ENCODE results near the gene RANBP17. TPM values are rescaled to one million over a fixed set of nuclear protein-coding genes. Genes with fewer than 3 reads are reported as not detected.

RANBP17 gene
- total RNA-seq, 4 donors from 2014 or later = 9.8 to 20.8 (median 10.3) TPM

GRCh38 chr5:170985486-170985885 lies 123.7 kb downstream of the RANBP17 start:
- H3K9me3 ChIP-seq = peaks cover 0 to 6% (median 1%) of the 10 kb centered on the region in 4 donors
- no peaks in the 10 kb centered on the region for H3K36me3 ChIP-seq
- H3K27ac ChIP-seq = no peak overlapping the region
- TF ChIP-seq POLR2A (IDR thresholded peaks at IDR 0.05) = no peak
- TF ChIP-seq CTCF (IDR thresholded peaks at IDR 0.05) = no peak
- no peak for DNase-seq
- no peaks in the 10 kb centered on the region for H3K27me3 ChIP-seq
- no peaks in the 10 kb centered on the region for H3K4me1 ChIP-seq
- no peak overlapping the region for H3K4me3 ChIP-seq

- no peak for DNase-seq
- no peak overlapping the region for H3K4me3 ChIP-seq
- H3K36me3 ChIP-seq = no peaks in the 10 kb centered on the region
- no peaks in the 10 kb centered on the region for H3K4me1 ChIP-seq
- H3K27ac ChIP-seq = no peak overlapping the region
- TF ChIP-seq CTCF (IDR thresholded peaks at IDR 0.05) = peak in 3 of 6 experiments; percentile 19 to 31 (median 23)
- TF ChIP-seq POLR2A (IDR thresholded peaks at IDR 0.05) = no peak
- no peaks in the 10 kb centered on the region for H3K27me3 ChIP-seq
- no peaks in the 10 kb centered on the region for H3K9me3 ChIP-seq
Measured at GRCh38 chr5:170986598-170986997, 124.8 kb downstream of the RANBP17 start.

- no peak overlapping the region for H3K27ac ChIP-seq
- no peaks in the 10 kb centered on the region for H3K4me1 ChIP-seq
- DNase-seq = no peak
- H3K9me3 ChIP-seq = no peaks in the 10 kb centered on the region
- no peaks in the 10 kb centered on the region for H3K27me3 ChIP-seq
- TF ChIP-seq CTCF (IDR thresholded peaks at IDR 0.05) (no peak), POLR2A (IDR thresholded peaks at IDR 0.05) (no peak)
- no peak overlapping the region for H3K4me3 ChIP-seq
- no peaks in the 10 kb centered on the region for H3K36me3 ChIP-seq
Measured at GRCh38 chr5:170993476-170993875, 131.7 kb downstream of the RANBP17 start.

- no peaks in the 10 kb centered on the region for H3K27me3 ChIP-seq
- no peaks in the 10 kb centered on the region for H3K9me3 ChIP-seq
- H3K4me3 ChIP-seq = no peak overlapping the region
- no peaks in the 10 kb centered on the region for H3K36me3 ChIP-seq
- no peak overlapping the region for H3K27ac ChIP-seq
- TF ChIP-seq POLR2A (IDR thresholded peaks at IDR 0.05) (no peak), CTCF (IDR thresholded peaks at IDR 0.05) (no peak)
- no peaks in the 10 kb centered on the region for H3K4me1 ChIP-seq
- no peak for DNase-seq
Measured at GRCh38 chr5:171010086-171010485, 148.3 kb downstream of the RANBP17 start.

- Histone ChIP-seq H3K27me3 (no peaks in the 10 kb centered on the region), H3K4me1 (no peaks in the 10 kb centered on the region), H3K36me3 (no peaks in the 10 kb centered on the region), H3K27ac (no peak overlapping the region), H3K4me3 (no peak overlapping the region), H3K9me3 (no peaks in the 10 kb centered on the region)
- DNase-seq = no peak
- TF ChIP-seq CTCF (IDR thresholded peaks at IDR 0.05) = no peak
- no peak for TF ChIP-seq POLR2A (IDR thresholded peaks at IDR 0.05)
Measured at GRCh38 chr5:171010816-171011215, 149.0 kb downstream of the RANBP17 start.

GRCh38 chr5:171023508-171023907 lies 161.7 kb downstream of the RANBP17 start:
- no peaks in the 10 kb centered on the region for H3K36me3 ChIP-seq
- no peak for DNase-seq
- H3K4me1 ChIP-seq = no peaks in the 10 kb centered on the region
- H3K27ac ChIP-seq = no peak overlapping the region
- no peaks in the 10 kb centered on the region for H3K9me3 ChIP-seq
- no peaks in the 10 kb centered on the region for H3K27me3 ChIP-seq
- no peak for TF ChIP-seq POLR2A (IDR thresholded peaks at IDR 0.05)
- TF ChIP-seq CTCF (IDR thresholded peaks at IDR 0.05) = no peak
- no peak overlapping the region for H3K4me3 ChIP-seq
